Stomach (tissue), 9 donors: ENCODE data around the gene RPL22. TPM values are rescaled to one million over a fixed set of nuclear protein-coding genes. Genes with fewer than 3 reads are reported as not detected.
A peak's percentile ranks its signal among the peaks of the same experiment; 100 is the strongest.

Experiments used
- DNase-seq, 2 donors: peaks; one replicate each; pipeline versions ENCODE4 v3.0.0 to v3.0.0-alpha.2; 2013 to 2019
- H3K27ac ChIP-seq, 5 donors: fragments of 200-600 bp in 4 of 5; sonication (generic) in 4 of 5; one replicate each; pipeline ENCODE4 v1.5.1; 2013 to 2019; ENCODE audit warnings: mild to moderate bottlenecking in 1 of 5, moderate library complexity in 1 of 5
- H3K27me3 ChIP-seq, 3 donors: fragments of 200-600 bp; sonication (generic); one replicate each; pipeline ENCODE4 v1.5.1; 2017 to 2019; ENCODE audit warnings: mixed run types in 1 of 3
- H3K36me3 ChIP-seq, 4 donors: fragments of 200-600 bp; sonication (generic); 1 replicate in 3 of 4; 2 replicates in 1 of 4; pipeline ENCODE4 v1.5.1; 2016 to 2019
- H3K4me1 ChIP-seq, 4 donors: fragments of 200-600 bp; sonication (generic); one replicate each; pipeline ENCODE4 v1.5.1; 2016 to 2019
- H3K4me3 ChIP-seq, 4 donors: fragments of 200-600 bp; sonication (generic) in 3 of 4; one replicate each; pipeline ENCODE4 v1.5.1; 2016 to 2019; ENCODE audit warnings: mild to moderate bottlenecking in 1 of 4
- H3K9me3 ChIP-seq, 4 donors: fragments of 200-600 bp; sonication (generic); one replicate each; pipeline ENCODE4 v1.5.1; 2016 to 2019
- EP300 ChIP-seq: sonication (generic); formaldehyde crosslinking; IDR thresholded peaks from one replicate; pipeline ENCODE4 v1.6.1; 2017; ENCODE audit warnings: antibody characterized with exemption
- POLR2A ChIP-seq, 4 donors: fragments of 450-650 bp; IDR thresholded peaks; one replicate each; pipeline ENCODE4 v1.6.1; 2016; ENCODE audit warnings: antibody characterized with exemption in 4 of 4, control low read depth in 2 of 4, mild to moderate bottlenecking in 1 of 4, moderate library complexity in 1 of 4
- POLR2AphosphoS5 ChIP-seq, 3 donors: sonication (generic); formaldehyde crosslinking; IDR thresholded peaks; one replicate each; pipeline ENCODE4 v1.6.1; 2016; ENCODE audit warnings: antibody characterized with exemption in 3 of 3
- WGBS, 5 donors: extraction: QIAGEN DNeasy Blood & Tissue Kit in 3 of 5; methylation state at CpG; one replicate each; pipeline versions ENCODE4 v1.1.5 to v1.1.7; 2013 to 2018; 5-methylcytosine and 5-hydroxymethylcytosine counted together
- intact Hi-C: fragments of 100-400 bp; cut with DNase I; formaldehyde crosslinking; loops from one replicate; pipeline ENCODE4 v1.15.1; 2023; ENCODE audit warnings: low total_unique reads
- polyA plus RNA-seq, 3 donors: library from polyadenylated mRNA; stranded (reverse); fragments of 200-250 nt; gene quantifications; one replicate each; pipeline ENCODE4 v1.2.3, GENCODE V29; 2013
- total RNA-seq, 5 donors: library from RNA; depleted of rRNA; stranded (reverse); fragments of >200 nt; gene quantifications; one replicate each; pipeline versions ENCODE4 v1.1.0 to v1.2.3, GENCODE V29; 2014 to 2016
- TF ChIP-seq, protein P1 (sequence below), 7 experiments: fragments of 450-650 bp in 4 of 7; fragments of 200-600 bp in 3 of 7; sonication (generic) in 3 of 7; IDR thresholded peaks; one replicate each; pipeline ENCODE4 v1.5.1; 2016 to 2019; ENCODE audit warnings: antibody characterized with exemption in 7 of 7, control low read depth in 2 of 7, mild to moderate bottlenecking in 1 of 7
- donor health status: healthy with polysubstance abuse.
- donor health status: Bipolar disorder and iron deficiency.
- donor health status: healthy.

RPL22 gene
- total and polyA plus RNA-seq, 8 donors: 103 to 718 (median 239) TPM

DNA sequence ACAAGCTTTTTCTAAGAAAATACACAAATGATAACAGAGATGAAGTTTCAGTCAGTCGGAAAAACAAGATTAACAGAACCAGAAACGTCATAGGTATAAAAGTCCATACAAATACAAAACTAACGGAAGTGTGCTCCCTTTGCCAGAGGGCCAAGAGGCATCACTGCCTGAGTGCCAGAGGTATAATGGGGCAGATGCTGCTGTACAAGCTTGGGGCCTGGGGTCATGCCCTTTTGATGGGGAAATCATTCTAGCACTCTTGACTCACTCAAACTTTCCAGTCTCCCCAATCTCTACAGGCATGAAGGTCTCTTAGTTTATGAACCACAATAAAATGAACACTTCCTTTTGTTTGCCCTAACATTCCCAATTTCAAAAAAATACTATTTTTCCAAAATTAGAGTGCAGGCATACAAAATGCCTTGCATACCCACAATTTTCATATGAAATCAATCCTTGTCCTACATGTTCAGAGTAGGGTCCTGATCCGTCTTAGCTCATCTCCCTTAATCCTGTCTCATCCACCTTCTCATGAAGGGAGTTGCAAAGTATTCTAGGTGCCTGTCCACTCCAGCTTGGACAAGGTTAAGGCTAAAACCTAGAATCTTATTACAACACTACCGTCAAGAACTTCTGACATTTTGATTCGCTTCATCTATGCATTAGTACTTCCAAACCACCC, 1.5 kb downstream of the RPL22 start:
- H3K27me3 ChIP-seq: no peaks in the 10 kb centered on the region
- H3K4me3 ChIP-seq: peak overlapping the region; percentile 87 to 100 (median 98)
- intact Hi-C loops: no loop called here
- peaks cover 36 to 45% (median 43%) of the 10 kb centered on the region in 4 donors for H3K36me3 ChIP-seq
- no peak for DNase-seq
- H3K9me3 ChIP-seq: no peaks in the 10 kb centered on the region
- 44% methylated on average over 6 of the region's 6 CpGs for WGBS, 5 donors
- H3K27ac ChIP-seq: no peak overlapping the region
- H3K4me1 ChIP-seq: peaks cover 23 to 56% (median 36%) of the 10 kb centered on the region in 4 donors
- TF ChIP-seq, protein P1, sequence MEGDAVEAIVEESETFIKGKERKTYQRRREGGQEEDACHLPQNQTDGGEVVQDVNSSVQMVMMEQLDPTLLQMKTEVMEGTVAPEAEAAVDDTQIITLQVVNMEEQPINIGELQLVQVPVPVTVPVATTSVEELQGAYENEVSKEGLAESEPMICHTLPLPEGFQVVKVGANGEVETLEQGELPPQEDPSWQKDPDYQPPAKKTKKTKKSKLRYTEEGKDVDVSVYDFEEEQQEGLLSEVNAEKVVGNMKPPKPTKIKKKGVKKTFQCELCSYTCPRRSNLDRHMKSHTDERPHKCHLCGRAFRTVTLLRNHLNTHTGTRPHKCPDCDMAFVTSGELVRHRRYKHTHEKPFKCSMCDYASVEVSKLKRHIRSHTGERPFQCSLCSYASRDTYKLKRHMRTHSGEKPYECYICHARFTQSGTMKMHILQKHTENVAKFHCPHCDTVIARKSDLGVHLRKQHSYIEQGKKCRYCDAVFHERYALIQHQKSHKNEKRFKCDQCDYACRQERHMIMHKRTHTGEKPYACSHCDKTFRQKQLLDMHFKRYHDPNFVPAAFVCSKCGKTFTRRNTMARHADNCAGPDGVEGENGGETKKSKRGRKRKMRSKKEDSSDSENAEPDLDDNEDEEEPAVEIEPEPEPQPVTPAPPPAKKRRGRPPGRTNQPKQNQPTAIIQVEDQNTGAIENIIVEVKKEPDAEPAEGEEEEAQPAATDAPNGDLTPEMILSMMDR (IDR thresholded peaks at IDR 0.05): no peak
- TF ChIP-seq POLR2A (IDR thresholded peaks at IDR 0.05): no peak
- no peak for TF ChIP-seq POLR2AphosphoS5 (IDR thresholded peaks at IDR 0.05)
- no peak for TF ChIP-seq EP300

DNA sequence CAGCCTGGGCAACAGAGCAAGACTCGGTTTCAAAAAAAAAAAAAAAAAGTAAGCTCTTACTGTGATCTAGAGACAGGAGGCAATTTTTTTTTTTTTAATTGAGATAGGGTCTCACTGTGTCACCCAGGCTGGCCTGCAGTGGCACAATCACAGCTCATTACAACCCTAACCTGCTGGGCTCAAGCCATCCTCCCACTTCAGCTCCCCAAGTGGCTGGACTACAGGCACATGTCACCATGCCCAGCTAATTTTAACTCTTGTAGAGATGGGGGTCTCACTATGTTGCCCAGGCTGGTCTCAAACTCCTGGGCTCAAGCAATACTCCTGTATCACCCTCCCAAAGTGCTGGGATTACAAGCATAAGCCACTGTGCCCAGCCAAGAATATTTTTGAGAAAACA, 7.4 kb downstream of the RPL22 start:
- WGBS, 5 donors: 94 to 100% (median 100%) methylated on average over 1 of the region's 1 CpG
- Histone ChIP-seq H3K27me3 (no peaks in the 10 kb centered on the region), H3K36me3 (peaks cover 76 to 99% (median 98%) of the 10 kb centered on the region in 4 donors), H3K4me3 (no peak overlapping the region), H3K9me3 (no peaks in the 10 kb centered on the region), H3K4me1 (peaks cover 0 to 28% (median 15%) of the 10 kb centered on the region in 4 donors), H3K27ac (no peak overlapping the region)
- intact Hi-C loops: no loop called here
- TF ChIP-seq, protein P1 (IDR thresholded peaks at IDR 0.05): no peak
- TF ChIP-seq POLR2A (IDR thresholded peaks at IDR 0.05) (no peak), POLR2AphosphoS5 (IDR thresholded peaks at IDR 0.05) (no peak), EP300 (no peak)
- DNase-seq: no peak

DNA sequence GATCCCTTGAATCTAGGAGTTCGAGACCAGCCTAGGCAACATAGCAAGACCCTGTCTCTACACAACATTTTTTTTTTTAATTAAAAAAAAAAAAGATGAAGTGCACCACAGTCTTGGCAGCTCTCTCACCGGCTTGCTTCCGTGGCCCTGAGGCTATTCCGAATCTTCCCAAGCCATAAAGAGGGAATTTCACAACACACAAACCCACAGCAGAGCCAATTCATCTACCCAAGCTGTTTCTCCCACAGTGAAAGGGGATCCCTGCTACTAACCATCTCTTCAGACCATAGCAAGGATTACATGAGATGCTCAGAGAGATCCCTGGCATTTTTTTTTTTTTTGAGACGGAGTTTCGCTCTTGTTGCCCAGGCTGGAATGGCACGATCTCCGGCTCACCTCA, 10.9 kb downstream of the RPL22 start:
- H3K36me3 ChIP-seq: peaks cover 56 to 88% (median 81%) of the 10 kb centered on the region in 4 donors
- DNase-seq: no peak
- no peaks in the 10 kb centered on the region for H3K9me3 ChIP-seq
- TF ChIP-seq POLR2AphosphoS5 (IDR thresholded peaks at IDR 0.05) (no peak), POLR2A (IDR thresholded peaks at IDR 0.05) (no peak), EP300 (no peak)
- TF ChIP-seq, protein P1 (IDR thresholded peaks at IDR 0.05): no peak
- WGBS, 5 donors: 85 to 94% (median 89%) methylated on average over 8 of the region's 8 CpGs
- intact Hi-C loops: no loop called here
- H3K4me3 ChIP-seq: no peak overlapping the region
- no peaks in the 10 kb centered on the region for H3K27me3 ChIP-seq
- H3K27ac ChIP-seq: no peak overlapping the region
- H3K4me1 ChIP-seq: peaks cover 0 to 19% (median 8%) of the 10 kb centered on the region in 4 donors

DNA sequence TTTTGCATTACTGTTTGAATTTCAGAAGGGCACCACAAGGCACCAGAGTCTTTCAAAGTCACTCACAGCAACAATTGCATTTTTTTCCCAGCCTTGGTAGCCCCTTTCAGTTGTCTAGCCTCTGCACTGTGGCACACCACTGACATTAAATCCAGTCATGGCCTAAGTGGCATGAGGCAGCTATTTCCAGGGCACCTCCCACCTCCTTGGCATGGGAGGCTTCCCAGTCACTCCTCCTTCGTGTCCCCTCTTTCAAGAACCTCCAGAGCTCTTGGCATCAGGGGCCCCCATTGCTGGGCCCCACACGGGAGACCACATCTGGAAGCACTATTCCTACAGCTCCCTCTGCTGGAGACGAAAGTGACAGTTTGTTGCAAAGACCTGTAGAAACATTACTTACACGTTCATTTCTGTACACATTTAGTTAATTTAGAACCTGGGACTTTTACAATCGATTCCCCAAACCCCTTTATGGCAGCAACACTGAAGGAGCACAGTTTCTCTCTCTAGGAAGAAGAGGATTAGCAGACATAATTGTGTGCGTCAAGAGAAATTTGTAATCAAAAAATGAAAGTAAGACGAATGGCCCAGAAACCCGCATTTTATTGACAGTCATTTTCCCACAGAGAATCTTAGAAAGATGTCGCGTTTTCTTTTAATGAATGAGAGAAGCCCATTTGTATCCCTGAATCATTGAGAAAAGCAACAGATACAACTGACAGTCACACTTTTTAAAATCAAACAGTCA, 13.6 kb downstream of the RPL22 start:
- TF ChIP-seq, protein P1 (IDR thresholded peaks at IDR 0.05): no peak
- TF ChIP-seq EP300 (no peak), POLR2AphosphoS5 (IDR thresholded peaks at IDR 0.05) (no peak), POLR2A (IDR thresholded peaks at IDR 0.05) (no peak)
- Histone ChIP-seq H3K4me1 (peaks cover 4 to 30% (median 17%) of the 10 kb centered on the region in 4 donors), H3K9me3 (no peaks in the 10 kb centered on the region), H3K36me3 (peaks cover 32 to 62% (median 56%) of the 10 kb centered on the region in 4 donors), H3K27ac (no peak overlapping the region), H3K27me3 (peaks cover 0 to 16% (median 8%) of the 10 kb centered on the region in 3 donors), H3K4me3 (no peak overlapping the region)
- DNase-seq: peak in 1 of 2 donors; percentile 47
- 69 to 76% (median 72%) methylated on average over 10 of the region's 10 CpGs for WGBS, 5 donors
- intact Hi-C loops: no loop called here
